HepG2 (cell line): ENCODE data around the gene SLC20A1. TPM values are rescaled to one million over a fixed set of nuclear protein-coding genes. Genes with fewer than 3 reads are reported as not detected.

ENCODE experiments used
- ATAC-seq: fragments of 200-7000 bp; cut with Tn5 transposase; 3 replicates; pipeline ENCODE4 v1.9.1; 2020; ENCODE audit warnings: mild to moderate bottlenecking, moderate library complexity
- BruUV-seq: library from RNA; stranded (reverse); fragments of 400-500 nt; replicated peaks from 2 replicates; lab custom pipeline; 2021; lab: Mats Ljungman, UMichigan
- CTCF ChIA-PET: fragments of 300-600 bp; formaldehyde crosslinking; extraction: SDS; loops from one replicate; lab custom pipeline; 2021; ENCODE audit warnings: low total read pairs, inconsistent platforms, low intra/inter-chr PET ratio; lab: Yijun Ruan, JAX
- POLR2A ChIA-PET: fragments of 350-600 bp; sonication (Branson Sonifier 250); formaldehyde crosslinking; loops from one replicate; lab custom pipeline; 2020; ENCODE audit warnings: antibody characterized with exemption, inconsistent platforms; lab: Yijun Ruan, JAX
- DNase-seq: peaks from one replicate; pipeline ENCODE4 v3.0.0-alpha.2; 2015; ENCODE audit warnings: low spot score
- FAIRE-seq: peaks from 3 replicates; lab custom pipeline; 2011; peaks lifted over from hg19 to GRCh38; lab: Jason Lieb, UNC
- H2AFZ ChIP-seq: one replicate; pipeline ENCODE4 v1.6.1; 2011; ENCODE audit warnings: low read length, inconsistent platforms
- H3K27ac ChIP-seq: fragments of 300-600 bp; 3 replicates; pipeline ENCODE4 v1.8.0; 2011; ENCODE audit warnings: mixed run types, mild to moderate bottlenecking, mixed read lengths, low read length, inconsistent platforms; ENCODE audit not compliant: insufficient read depth; ENCODE audit errors: extremely low read length
- H3K27me3 ChIP-seq, 2 experiments: fragments of 200-600 bp in 1 of 2; 2 replicates in 1 of 2; 3 replicates in 1 of 2; pipeline versions ENCODE4 v1.6.0 to v1.8.0; 2011; ENCODE audit warnings: low read length in 2 of 2, mild to moderate bottlenecking in 2 of 2, moderate library complexity in 2 of 2, inconsistent platforms in 1 of 2; ENCODE audit not compliant: insufficient read depth in 2 of 2, control insufficient read depth in 1 of 2
- H3K36me3 ChIP-seq, 2 experiments: fragments of 200-600 bp in 1 of 2; replicated peaks in 1 of 2; 2 replicates in 1 of 2; 3 replicates in 1 of 2; pipeline versions ENCODE4 v1.5.1 to v1.8.0; 2011; ENCODE audit warnings: low read length in 2 of 2, inconsistent platforms in 1 of 2; ENCODE audit not compliant: insufficient read depth in 2 of 2, control insufficient read depth in 1 of 2
- H3K4me1 ChIP-seq: 2 replicates; pipeline ENCODE4 v1.5.1; 2012; ENCODE audit warnings: low read length, inconsistent platforms; ENCODE audit not compliant: insufficient read depth
- H3K4me2 ChIP-seq: 2 replicates; pipeline ENCODE4 v1.6.0; 2011; ENCODE audit warnings: low read depth, low read length, inconsistent platforms
- H3K4me3 ChIP-seq, 3 experiments: fragments of 200-600 bp in 1 of 3; sonication (generic), shearing (Covaris generic) in 1 of 3; replicated peaks in 1 of 3; 2 replicates each; pipeline ENCODE4 v1.5.1; 2011 to 2016; ENCODE audit warnings: low read length in 3 of 3, inconsistent platforms in 2 of 3, low read depth in 2 of 3, mild to moderate bottlenecking in 2 of 3, control low read depth in 1 of 3, mixed read lengths in 1 of 3; ENCODE audit not compliant: insufficient read depth in 1 of 3
- H3K79me2 ChIP-seq: one replicate; pipeline ENCODE4 v1.6.1; 2011; ENCODE audit warnings: low read length, inconsistent platforms; ENCODE audit not compliant: insufficient read depth
- H3K9ac ChIP-seq: 2 replicates; pipeline ENCODE4 v1.6.0; 2011; ENCODE audit warnings: mild to moderate bottlenecking, low read depth, low read length, inconsistent platforms; ENCODE audit not compliant: insufficient read depth
- H3K9me3 ChIP-seq: 2 replicates; pipeline ENCODE4 v1.5.1; 2012; ENCODE audit warnings: mild to moderate bottlenecking, low read length
- H4K20me1 ChIP-seq: 2 replicates; pipeline ENCODE4 v1.6.0; 2011; ENCODE audit warnings: inconsistent platforms, mild to moderate bottlenecking, low read length, moderate library complexity; ENCODE audit not compliant: insufficient read depth
- DMAP1 ChIP-seq: IDR thresholded peaks from 2 replicates; pipeline ENCODE4 v1.6.1; 2016
- GATA4 ChIP-seq: sonication (generic); IDR thresholded peaks from 2 replicates; pipeline ENCODE4 v1.6.1; 2016; ENCODE audit warnings: antibody characterized with exemption, low read depth, borderline replicate concordance
- HDAC2 ChIP-seq: sonication (generic); formaldehyde crosslinking; IDR thresholded peaks from 2 replicates; pipeline ENCODE4 v1.4.0; 2020; ENCODE audit warnings: missing genetic modification reagents
- KLF12 ChIP-seq: sonication (generic); formaldehyde crosslinking; IDR thresholded peaks from 2 replicates; pipeline ENCODE4 v1.4.0; 2020; ENCODE audit warnings: missing genetic modification reagents, borderline replicate concordance
- SMAD9 ChIP-seq: sonication (generic); formaldehyde crosslinking; IDR thresholded peaks from 2 replicates; pipeline ENCODE4 v1.5.1; 2020; ENCODE audit warnings: mild to moderate bottlenecking, missing genetic modification reagents
- SPEN ChIP-seq: sonication (generic); formaldehyde crosslinking; IDR thresholded peaks from 2 replicates; pipeline ENCODE4 v1.5.1; 2020; ENCODE audit warnings: low read depth, mild to moderate bottlenecking, missing genetic modification reagents
- TCF7 ChIP-seq: sonication (generic); IDR thresholded peaks from 2 replicates; pipeline ENCODE4 v1.6.1; 2016; ENCODE audit warnings: antibody characterized with exemption, low read depth
- TOE1 ChIP-seq: sonication (generic); formaldehyde crosslinking; IDR thresholded peaks from 2 replicates; pipeline ENCODE4 v1.4.0; 2020; ENCODE audit warnings: mild to moderate bottlenecking, missing genetic modification reagents
- YY1 ChIP-seq: IDR thresholded peaks from 2 replicates; pipeline ENCODE4 v1.6.1; 2011; ENCODE audit warnings: low read length, low read depth, moderate library complexity, mild to moderate bottlenecking; ENCODE audit not compliant: insufficient read depth, insufficient replicate concordance
- ZFP1 ChIP-seq: IDR thresholded peaks from 2 replicates; pipeline ENCODE4 v1.6.1; 2016
- ZHX1 ChIP-seq: sonication (generic); formaldehyde crosslinking; IDR thresholded peaks from 2 replicates; pipeline ENCODE4 v1.8.1; 2022; ENCODE audit warnings: low read depth, mild to moderate bottlenecking, missing genetic modification reagents
- ZNF317 ChIP-seq: sonication (generic); formaldehyde crosslinking; IDR thresholded peaks from 2 replicates; pipeline ENCODE4 v1.5.0; 2020; ENCODE audit warnings: mild to moderate bottlenecking, missing genetic modification reagents
- ZNF451 ChIP-seq: sonication (generic); formaldehyde crosslinking; IDR thresholded peaks from 2 replicates; pipeline ENCODE4 v1.5.0; 2020; ENCODE audit warnings: mild to moderate bottlenecking, missing genetic modification reagents
- ZNF569 ChIP-seq: sonication (generic); formaldehyde crosslinking; IDR thresholded peaks from 2 replicates; pipeline ENCODE4 v1.5.0; 2020; ENCODE audit warnings: mild to moderate bottlenecking, missing genetic modification reagents, moderate library complexity, borderline replicate concordance
- ZNF607 ChIP-seq: sonication (generic); formaldehyde crosslinking; IDR thresholded peaks from 2 replicates; pipeline ENCODE4 v1.5.1; 2020; ENCODE audit warnings: missing genetic modification reagents, mild to moderate bottlenecking, borderline replicate concordance
- ZNF652 ChIP-seq: IDR thresholded peaks from 2 replicates; pipeline ENCODE4 v1.6.1; 2016; ENCODE audit warnings: low read depth, borderline replicate concordance
- whole genome bisulfite sequencing: methylation state at CpG from one replicate; pipeline ENCODE4 v1.1.6; 2017; ENCODE audit warnings: low lambda C conversion rate; 5-methylcytosine and 5-hydroxymethylcytosine counted together
- in situ Hi-C: cut with HindIII; loops from 2 replicates; pipeline ENCODE4 v1.10.0; 2017; ENCODE audit warnings: low pct_unique_long_range_greater_than_20kb; ENCODE audit not compliant: extremely low pct_ligation_motif_present
- intact Hi-C: fragments of 100-400 bp; cut with micrococcal nuclease; formaldehyde crosslinking; loops from one replicate; pipeline ENCODE4 v1.10.0; 2022; ENCODE audit not compliant: unreplicated experiment
- polyA plus RNA-seq, 8 experiments: library from polyadenylated mRNA; depleted of rRNA in 3 of 8; stranded (reverse) in 7 of 8; unstranded in 1 of 8; fragments of >200 nt; fragmentation: Illumina TruSeq in 4 of 8; extraction: Trizol in 4 of 8; gene quantifications; 2 replicates each; pipeline versions ENCODE4 v1.2.1 to v1.2.3, GENCODE V29; 2011 to 2016; ENCODE audit warnings: low read depth in 4 of 8, missing spikeins in 1 of 8, mixed read lengths in 1 of 8; ENCODE audit not compliant: insufficient read depth in 1 of 8
- total RNA-seq, 5 experiments: library from RNA; depleted of rRNA; stranded (reverse); fragments of >200 nt; fragmentation: Illumina TruSeq; extraction: Trizol; gene quantifications; 2 replicates each; pipeline ENCODE4 v1.2.3, GENCODE V29; 2016; ENCODE audit warnings: low read depth in 1 of 5
- TF ChIP-seq, protein P1 (sequence below): sonication (generic); formaldehyde crosslinking; IDR thresholded peaks from 2 replicates; pipeline ENCODE4 v1.4.0; 2020; ENCODE audit warnings: missing genetic modification reagents, borderline replicate concordance
- TF ChIP-seq, protein P2 (sequence below): sonication (generic); formaldehyde crosslinking; IDR thresholded peaks from 2 replicates; pipeline ENCODE4 v1.5.0; 2020; ENCODE audit warnings: missing genetic modification reagents

Gene SLC20A1
- total and polyA plus RNA-seq, 2 of the 13 experiments (the other 11 are each of a cell fraction or from before 2014, with no cell fraction given), result 54.0 to 85.9 TPM

- CTCF ChIA-PET, result no interaction called here
- TF ChIP-seq SPEN (CRISPR knock-in tag) (no peak), ZNF451 (CRISPR knock-in tag) (no peak), ZFP1 (no peak), KLF12 (CRISPR knock-in tag) (no peak), ZNF317 (no peak), SMAD9 (CRISPR knock-in tag) (no peak), GATA4 (no peak), DMAP1 (CRISPR knock-in tag) (no peak), ZNF569 (no peak), HDAC2 (CRISPR knock-in tag) (no peak), TOE1 (CRISPR knock-in tag) (no peak), ZHX1 (CRISPR knock-in tag) (no peak), TCF7 (no peak), ZNF607 (CRISPR knock-in tag) (no peak), ZNF652 (CRISPR knock-in tag) (no peak), YY1 (no peak)
- TF ChIP-seq, protein P1, sequence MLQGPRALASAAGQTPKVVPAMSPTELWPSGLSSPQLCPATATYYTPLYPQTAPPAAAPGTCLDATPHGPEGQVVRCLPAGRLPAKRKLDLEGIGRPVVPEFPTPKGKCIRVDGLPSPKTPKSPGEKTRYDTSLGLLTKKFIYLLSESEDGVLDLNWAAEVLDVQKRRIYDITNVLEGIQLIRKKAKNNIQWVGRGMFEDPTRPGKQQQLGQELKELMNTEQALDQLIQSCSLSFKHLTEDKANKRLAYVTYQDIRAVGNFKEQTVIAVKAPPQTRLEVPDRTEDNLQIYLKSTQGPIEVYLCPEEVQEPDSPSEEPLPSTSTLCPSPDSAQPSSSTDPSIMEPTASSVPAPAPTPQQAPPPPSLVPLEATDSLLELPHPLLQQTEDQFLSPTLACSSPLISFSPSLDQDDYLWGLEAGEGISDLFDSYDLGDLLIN (CRISPR knock-in tag), result no peak
- TF ChIP-seq, protein P2, sequence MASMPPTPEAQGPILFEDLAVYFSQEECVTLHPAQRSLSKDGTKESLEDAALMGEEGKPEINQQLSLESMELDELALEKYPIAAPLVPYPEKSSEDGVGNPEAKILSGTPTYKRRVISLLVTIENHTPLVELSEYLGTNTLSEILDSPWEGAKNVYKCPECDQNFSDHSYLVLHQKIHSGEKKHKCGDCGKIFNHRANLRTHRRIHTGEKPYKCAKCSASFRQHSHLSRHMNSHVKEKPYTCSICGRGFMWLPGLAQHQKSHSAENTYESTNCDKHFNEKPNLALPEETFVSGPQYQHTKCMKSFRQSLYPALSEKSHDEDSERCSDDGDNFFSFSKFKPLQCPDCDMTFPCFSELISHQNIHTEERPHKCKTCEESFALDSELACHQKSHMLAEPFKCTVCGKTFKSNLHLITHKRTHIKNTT (CRISPR knock-in tag), result no peak
- TF ChIP-seq, all 625 proteins: peak for 0
- BruUV-seq, result no TSS peak
Measured at GRCh38 chr2:112679484-112679883, 33.7 kb downstream of the SLC20A1 start.

More at GRCh38 chr2:112679484-112679883, 33.7 kb downstream of the SLC20A1 start:
- H3K27me3 ChIP-seq, result peaks cover 0 to 25% of the 10 kb centered on the region in 2 experiments; a peak in 4 of 5 replicates
- no peak for ATAC-seq
- POLR2A ChIA-PET, result interaction anchor here (1.4 kb wide), 1 partner anchor 14 kb away, joined by 4 read pairs; no protein-coding TSS in a partner anchor
- in situ Hi-C loops, result no loop called here
- no peaks in the 10 kb centered on the region for H4K20me1 ChIP-seq
- H3K9me3 ChIP-seq, result no peaks in the 10 kb centered on the region
- H3K4me3 ChIP-seq, result no peak overlapping the region
- H3K36me3 ChIP-seq, result no peaks in the 10 kb centered on the region
- 29% methylated on average over 3 of the region's 3 CpGs for WGBS
- intact Hi-C loops, result no loop called here
- H3K27ac ChIP-seq, result no peak overlapping the region
- peaks cover 34% of the 10 kb centered on the region for H3K4me1 ChIP-seq
- no peak for DNase-seq
- H3K79me2 ChIP-seq, result no peaks in the 10 kb centered on the region
- H3K9ac ChIP-seq, result no peak overlapping the region
- H3K4me2 ChIP-seq, result no peak overlapping the region
- no peak for FAIRE-seq
- H2AFZ ChIP-seq, result no peak overlapping the region
